ENCODE results near the gene CHST9. TPM values are rescaled to one million over a fixed set of nuclear protein-coding genes. Genes with fewer than 3 reads are reported as not detected.

CHST9 gene
- total and polyA plus RNA-seq, 12 donors, result 0.03 to 2.2 (median 0.13) TPM; not detected in 2

GRCh38 chr18:26863122-26863879 is 321.8 kb downstream of the CHST9 start:
- DNase-seq, result peak; percentile 37 to 64 (median 53)
- H3K4me1 ChIP-seq (replicated peaks in 1 of 2), result no peaks in the 10 kb centered on the region
- no peaks in the 10 kb centered on the region for H3K9me3 ChIP-seq (replicated peaks in 1 of 3)
- no peaks in the 10 kb centered on the region for H3K36me3 ChIP-seq (replicated peaks in 1 of 2)
- TF ChIP-seq POLR2A (IDR thresholded peaks at IDR 0.05) (no peak), CTCF (IDR thresholded peaks at IDR 0.05) (no peak)
- peaks cover 3% of the 10 kb centered on the region for H3K27me3 ChIP-seq
- no peak overlapping the region for H3K27ac ChIP-seq
- intact Hi-C loops (cut with DNase I), result no loop called here
- 4 to 7% (median 6%) methylated on average over 20 to 40 of the region's 40 CpGs for WGBS, 4 donors
- peak overlapping the region in 1 of 4 donors; percentile 27 for H3K4me3 ChIP-seq

- Histone ChIP-seq H3K4me1 (replicated peaks in 1 of 2) (no peaks in the 10 kb centered on the region), H3K27ac (no peak overlapping the region), H3K36me3 (replicated peaks in 1 of 2) (no peaks in the 10 kb centered on the region), H3K9me3 (replicated peaks in 1 of 3) (no peaks in the 10 kb centered on the region), H3K4me3 (no peak overlapping the region), H3K27me3 (peaks cover 3% of the 10 kb centered on the region)
- no peak for DNase-seq
- TF ChIP-seq CTCF (IDR thresholded peaks at IDR 0.05) (no peak), POLR2A (IDR thresholded peaks at IDR 0.05) (no peak)
- 83 to 92% (median 88%) methylated on average over 2 to 5 of the region's 5 CpGs for WGBS, 4 donors
- intact Hi-C loops (cut with DNase I), result no loop called here
Observed at GRCh38 chr18:26862084-26862483, 323.0 kb downstream of the CHST9 start.

All from adrenal gland (tissue), 12 donors.